Right lobe of liver (tissue), 6 donors: ENCODE measurements around the gene EHF. TPM values are rescaled to one million over a fixed set of nuclear protein-coding genes. Genes with fewer than 3 reads are reported as not detected.

Source experiments
- ATAC-seq, 4 donors: fragments of 200-7000 bp; cut with Tn5 transposase; one replicate each; pipeline ENCODE4 v1.9.1; 2020; ENCODE audit warnings: mild to moderate bottlenecking in 4 of 4, moderate library complexity in 4 of 4
- DNase-seq, 3 donors: peaks; one replicate each; pipeline ENCODE4 v3.0.0-alpha.2; 2020
- H3K27ac ChIP-seq, 3 donors: fragments of 200-600 bp; one replicate each; pipeline ENCODE4 v1.8.0; 2022
- H3K27me3 ChIP-seq, 2 donors: fragments of 200-600 bp; one replicate each; pipeline ENCODE4 v1.8.0; 2022
- H3K36me3 ChIP-seq, 4 donors: fragments of 200-600 bp; sonication (generic) in 1 of 4; one replicate each; pipeline versions ENCODE4 v1.5.1 to v1.8.0; 2017 to 2022; ENCODE audit warnings: control low read depth in 1 of 4
- H3K4me1 ChIP-seq, 4 donors: fragments of 200-600 bp; sonication (generic) in 1 of 4; one replicate each; pipeline versions ENCODE4 v1.5.1 to v1.8.0; 2017 to 2022; ENCODE audit warnings: control low read depth in 1 of 4
- H3K4me3 ChIP-seq, 3 donors: fragments of 200-600 bp; one replicate each; pipeline ENCODE4 v1.8.0; 2022
- H3K9me3 ChIP-seq, 4 donors: fragments of 200-600 bp; sonication (generic) in 1 of 4; one replicate each; pipeline versions ENCODE4 v1.5.1 to v1.8.0; 2017 to 2022; ENCODE audit warnings: control low read depth in 1 of 4
- POLR2A ChIP-seq: fragments of 450-650 bp; IDR thresholded peaks from one replicate; pipeline ENCODE4 v1.6.1; 2017; ENCODE audit warnings: antibody characterized with exemption, mild to moderate bottlenecking
- WGBS: methylation state at CpG from one replicate; pipeline ENCODE4 v1.1.6; 2018; ENCODE audit warnings: low coverage, low lambda C conversion rate; ENCODE audit not compliant: insufficient coverage; ENCODE audit errors: missing lambda C conversion rate; 5-methylcytosine and 5-hydroxymethylcytosine counted together
- intact Hi-C, 2 donors: fragments of 100-400 bp; cut with DNase I; formaldehyde crosslinking; loops; one replicate each; pipeline versions ENCODE4 v1.11.2 to v1.14.1; 2022
- total RNA-seq, 6 experiments: library from RNA; depleted of rRNA in 2 of 6; stranded (reverse); fragments of >200 nt in 2 of 6; fragmentation: NEBNext Ultra II Directional in 3 of 6; extraction: Animal tissue kit (Norgen Biotek cat#: 25700) in 3 of 6; gene quantifications; one replicate each; pipeline versions ENCODE4 v1.1.0 to v1.2.4, GENCODE V29; 2016 to 2023
- TF ChIP-seq, protein P1 (sequence below), 4 donors: fragments of 200-600 bp in 3 of 4; fragments of 450-650 bp in 1 of 4; IDR thresholded peaks; one replicate each; pipeline versions ENCODE4 v1.5.1 to v1.8.0; 2016 to 2022; ENCODE audit warnings: antibody characterized with exemption in 4 of 4, mild to moderate bottlenecking in 2 of 4
- donor health status: DM: no; HTN: yes; CAD: no.
- donor health status: DM: no; HTN: no; CAD: no.
- donor health status: DM: no; HTN: no; CAD: no.
- donor health status: DM: no; HTN: yes; CAD: no.
- donor health status: DM: no; HTN: yes; CAD: no.

EHF gene
- total RNA-seq, 6 experiments from 2014 or later, result 1.00 to 3.3 (median 1.5) TPM

DNA sequence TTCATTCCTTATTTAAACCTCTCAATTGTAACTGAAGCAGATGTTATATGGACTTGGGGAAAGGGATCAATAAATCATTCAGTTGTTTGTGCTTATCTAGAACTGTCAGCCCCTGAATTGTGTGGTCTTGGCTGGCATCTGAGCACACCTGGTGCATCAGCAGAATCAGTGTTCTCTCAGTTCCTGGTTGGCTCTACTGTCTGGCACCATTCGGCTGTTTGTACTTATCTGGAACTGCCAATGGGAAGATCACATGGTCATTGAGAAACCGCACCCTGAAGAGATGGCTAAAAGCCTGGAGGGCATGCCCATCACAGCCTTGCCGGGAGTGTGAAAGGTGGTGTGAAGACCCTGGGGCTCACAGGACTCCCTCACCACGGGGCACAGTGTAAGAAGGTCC lies 37.1 kb upstream of the EHF start:
- ATAC-seq, result peak; percentile 67 to 89 (median 80)
- Histone ChIP-seq H3K36me3 (no peaks in the 10 kb centered on the region), H3K4me3 (no peak overlapping the region), H3K4me1 (peaks cover 0 to 22% (median 0%) of the 10 kb centered on the region in 4 donors), H3K27ac (peak overlapping the region in 1 of 3 donors; percentile 42), H3K9me3 (no peaks in the 10 kb centered on the region), H3K27me3 (no peaks in the 10 kb centered on the region)
- TF ChIP-seq, protein P1, sequence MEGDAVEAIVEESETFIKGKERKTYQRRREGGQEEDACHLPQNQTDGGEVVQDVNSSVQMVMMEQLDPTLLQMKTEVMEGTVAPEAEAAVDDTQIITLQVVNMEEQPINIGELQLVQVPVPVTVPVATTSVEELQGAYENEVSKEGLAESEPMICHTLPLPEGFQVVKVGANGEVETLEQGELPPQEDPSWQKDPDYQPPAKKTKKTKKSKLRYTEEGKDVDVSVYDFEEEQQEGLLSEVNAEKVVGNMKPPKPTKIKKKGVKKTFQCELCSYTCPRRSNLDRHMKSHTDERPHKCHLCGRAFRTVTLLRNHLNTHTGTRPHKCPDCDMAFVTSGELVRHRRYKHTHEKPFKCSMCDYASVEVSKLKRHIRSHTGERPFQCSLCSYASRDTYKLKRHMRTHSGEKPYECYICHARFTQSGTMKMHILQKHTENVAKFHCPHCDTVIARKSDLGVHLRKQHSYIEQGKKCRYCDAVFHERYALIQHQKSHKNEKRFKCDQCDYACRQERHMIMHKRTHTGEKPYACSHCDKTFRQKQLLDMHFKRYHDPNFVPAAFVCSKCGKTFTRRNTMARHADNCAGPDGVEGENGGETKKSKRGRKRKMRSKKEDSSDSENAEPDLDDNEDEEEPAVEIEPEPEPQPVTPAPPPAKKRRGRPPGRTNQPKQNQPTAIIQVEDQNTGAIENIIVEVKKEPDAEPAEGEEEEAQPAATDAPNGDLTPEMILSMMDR (IDR thresholded peaks at IDR 0.05), result no peak
- TF ChIP-seq POLR2A, result no peak
- DNase-seq, result peak in 2 of 3 donors; percentile 62 to 65
- intact Hi-C loops, result loop anchor here in 1 of 2 donors (10.0 kb wide), 1 partner anchor 311 kb away; no protein-coding TSS in a partner anchor
- WGBS, result 40% methylated on average over 4 of the region's 4 CpGs

DNA sequence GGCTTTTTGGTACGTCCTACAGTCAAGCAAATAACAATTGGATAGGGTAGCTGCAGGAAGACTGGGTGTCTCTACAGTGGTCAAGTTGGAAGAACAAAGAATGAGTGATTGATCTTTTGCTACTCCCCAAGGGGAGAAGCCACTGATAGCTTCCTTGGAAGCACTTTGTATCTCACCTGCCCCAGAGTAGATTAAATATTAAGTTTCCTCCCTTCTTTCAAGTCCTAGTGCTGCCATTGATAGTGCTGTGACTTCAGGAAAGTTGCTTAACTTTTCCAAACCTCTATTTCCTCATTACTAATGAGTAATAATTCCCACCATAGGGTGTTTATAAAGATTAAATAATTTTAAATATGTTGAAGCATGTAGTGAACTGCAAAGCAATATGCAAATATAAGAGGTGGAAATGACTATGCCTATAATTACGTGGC lies 35.6 kb upstream of the EHF start:
- peak in 1 of 4 donors; percentile 18 for ATAC-seq
- H3K4me3 ChIP-seq, result no peak overlapping the region
- H3K27ac ChIP-seq, result peak overlapping the region in 1 of 3 donors; percentile 20
- no peak for TF ChIP-seq POLR2A
- TF ChIP-seq, protein P1 (IDR thresholded peaks at IDR 0.05), result no peak
- H3K27me3 ChIP-seq, result no peaks in the 10 kb centered on the region
- no peaks in the 10 kb centered on the region for H3K9me3 ChIP-seq
- intact Hi-C loops, result loop anchor here in 1 of 2 donors (10.0 kb wide), 1 partner anchor 309 kb away; no protein-coding TSS in a partner anchor
- DNase-seq, result no peak
- WGBS, result 71% methylated on average over 2 of the region's 2 CpGs
- H3K36me3 ChIP-seq, result no peaks in the 10 kb centered on the region
- peaks cover 0 to 22% (median 0%) of the 10 kb centered on the region in 4 donors for H3K4me1 ChIP-seq

DNA sequence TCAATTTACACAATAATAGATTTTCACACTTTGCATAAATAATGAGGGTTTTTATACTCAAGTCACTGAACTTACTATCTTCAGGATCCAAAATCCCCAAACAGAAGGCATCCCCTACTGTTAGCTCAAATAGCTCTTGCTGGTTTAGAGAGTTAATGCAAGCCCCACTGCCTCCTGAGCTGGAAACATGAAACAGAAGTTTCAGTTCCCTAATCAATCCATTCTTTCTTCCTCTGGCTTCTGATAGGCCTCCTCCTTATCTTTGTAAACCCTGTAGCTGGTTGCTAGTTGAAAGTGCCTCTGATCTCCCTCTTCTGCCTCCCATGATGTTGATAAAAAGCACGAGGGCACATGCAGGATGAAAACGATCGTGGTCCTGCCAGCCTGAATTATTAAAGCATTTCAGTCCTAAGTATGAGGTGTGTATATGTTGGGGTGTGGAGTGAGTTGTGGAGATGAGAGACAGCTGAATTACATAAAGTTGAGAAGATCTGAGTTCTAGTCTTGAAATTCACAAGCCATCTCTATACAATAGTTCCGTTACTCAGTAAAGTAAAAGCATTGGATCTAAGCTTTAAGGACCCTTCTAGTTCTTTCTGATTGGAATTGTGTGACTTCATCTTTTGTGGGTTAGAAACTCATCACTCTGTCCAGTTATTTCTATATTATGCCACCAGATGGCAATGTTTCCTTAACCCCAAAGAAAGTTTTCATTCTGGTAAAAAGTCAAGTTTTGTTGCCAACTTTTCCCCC lies 35.0 kb upstream of the EHF start:
- TF ChIP-seq, protein P1 (IDR thresholded peaks at IDR 0.05), result peak; percentile 66 to 78 (median 72)
- no peak for TF ChIP-seq POLR2A
- Histone ChIP-seq H3K9me3 (no peaks in the 10 kb centered on the region), H3K27me3 (no peaks in the 10 kb centered on the region), H3K4me1 (peaks cover 0 to 22% (median 0%) of the 10 kb centered on the region in 4 donors), H3K36me3 (no peaks in the 10 kb centered on the region), H3K27ac (peak overlapping the region in 1 of 3 donors; percentile 20), H3K4me3 (no peak overlapping the region)
- intact Hi-C loops, result loop anchor here in 1 of 2 donors (10.0 kb wide), 1 partner anchor 309 kb away; no protein-coding TSS in a partner anchor
- peak; percentile 57 to 69 (median 67) for ATAC-seq
- WGBS, result 2% methylated on average over 4 of the region's 4 CpGs
- no peak for DNase-seq

DNA sequence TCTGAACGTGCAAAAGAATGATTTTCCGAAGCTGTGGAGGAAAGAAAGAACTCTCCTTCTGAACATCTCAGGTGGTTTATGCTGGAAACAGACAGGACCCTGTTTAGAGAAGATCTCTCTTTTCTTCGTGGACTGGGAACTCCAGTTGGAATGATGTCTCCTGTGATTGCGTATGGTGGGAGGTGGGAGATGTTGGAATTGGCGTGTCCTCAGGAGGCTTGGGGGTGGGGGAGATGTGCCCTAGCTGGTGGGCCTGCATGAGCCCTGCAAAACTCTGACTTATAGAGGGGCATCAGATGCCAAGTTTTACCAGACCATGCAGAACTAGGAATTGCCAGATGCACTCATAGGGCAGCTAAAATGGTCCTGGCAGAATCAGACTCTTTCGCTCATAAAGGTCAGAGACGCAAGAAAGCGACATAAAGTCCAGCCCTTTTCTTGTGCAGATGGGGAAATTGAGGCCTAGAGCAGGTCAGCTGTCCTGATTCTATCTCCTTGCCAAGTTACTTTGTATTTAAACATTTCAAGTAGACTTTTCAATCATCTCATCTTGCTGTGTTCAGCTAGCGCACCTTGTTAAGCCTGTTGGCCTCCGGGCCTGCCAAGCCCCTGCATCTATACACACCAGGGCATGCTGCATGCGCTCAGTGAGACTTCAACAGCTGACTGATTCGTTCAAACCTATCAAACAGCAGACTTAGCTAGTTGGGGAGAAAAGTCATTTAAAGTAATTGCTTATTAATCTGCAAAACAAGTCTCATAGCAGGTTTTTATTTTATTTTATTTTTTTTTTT lies 34.2 kb upstream of the EHF start:
- WGBS, result 39% methylated on average over 8 of the region's 12 CpGs
- DNase-seq (no peak), ATAC-seq (peak in 2 of 4 donors; percentile 5 to 30)
- H3K27ac ChIP-seq, result no peak overlapping the region
- intact Hi-C loops, result loop anchor here in 1 of 2 donors (10.0 kb wide), 1 partner anchor 308 kb away; no protein-coding TSS in a partner anchor
- H3K4me1 ChIP-seq, result peaks cover 0 to 22% (median 0%) of the 10 kb centered on the region in 4 donors
- TF ChIP-seq, protein P1 (IDR thresholded peaks at IDR 0.05), result peak in 1 of 4 donors; percentile 0
- TF ChIP-seq POLR2A, result no peak
- H3K27me3 ChIP-seq, result no peaks in the 10 kb centered on the region
- no peaks in the 10 kb centered on the region for H3K36me3 ChIP-seq
- no peaks in the 10 kb centered on the region for H3K9me3 ChIP-seq
- H3K4me3 ChIP-seq, result no peak overlapping the region
